ENCODE results near the gene ABHD2. TPM values are rescaled to one million over a fixed set of nuclear protein-coding genes. Genes with fewer than 3 reads are reported as not detected.
"Not testable (repeated sequence)": the region's sequence is repeated elsewhere in the genome, so short reads cannot be mapped to it uniquely, and the experiment has no call there.

The ABHD2 gene
- total RNA-seq, 2 experiments from 2014 or later, result 59.2 to 59.5 TPM

DNA sequence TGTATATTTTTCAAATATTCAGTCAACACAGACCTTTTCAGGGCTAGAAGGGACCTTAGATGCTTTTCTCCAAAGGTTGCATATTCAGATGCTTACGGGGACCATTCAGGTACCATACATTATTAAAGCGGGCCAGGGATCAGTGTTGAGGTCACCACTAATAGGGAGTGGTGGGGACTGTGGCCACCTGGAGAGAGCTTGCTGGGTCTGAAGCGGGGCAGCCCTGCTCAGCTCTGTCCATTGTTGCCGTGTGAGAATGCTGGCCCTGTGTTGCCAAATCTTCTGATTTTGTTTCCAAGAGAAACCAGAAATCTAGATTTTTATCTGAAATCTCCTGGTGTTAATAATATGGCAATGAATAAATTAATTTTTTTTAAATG, 23.7 kb downstream of the ABHD2 start:
- CTCF ChIA-PET, result interaction anchor here (0.6 to 1.6 kb wide), 2 partner anchors 54 to 163 kb away, joined by 5 read pairs; no protein-coding TSS in a partner anchor
- POLR2A ChIA-PET, result no interaction called here

DNA sequence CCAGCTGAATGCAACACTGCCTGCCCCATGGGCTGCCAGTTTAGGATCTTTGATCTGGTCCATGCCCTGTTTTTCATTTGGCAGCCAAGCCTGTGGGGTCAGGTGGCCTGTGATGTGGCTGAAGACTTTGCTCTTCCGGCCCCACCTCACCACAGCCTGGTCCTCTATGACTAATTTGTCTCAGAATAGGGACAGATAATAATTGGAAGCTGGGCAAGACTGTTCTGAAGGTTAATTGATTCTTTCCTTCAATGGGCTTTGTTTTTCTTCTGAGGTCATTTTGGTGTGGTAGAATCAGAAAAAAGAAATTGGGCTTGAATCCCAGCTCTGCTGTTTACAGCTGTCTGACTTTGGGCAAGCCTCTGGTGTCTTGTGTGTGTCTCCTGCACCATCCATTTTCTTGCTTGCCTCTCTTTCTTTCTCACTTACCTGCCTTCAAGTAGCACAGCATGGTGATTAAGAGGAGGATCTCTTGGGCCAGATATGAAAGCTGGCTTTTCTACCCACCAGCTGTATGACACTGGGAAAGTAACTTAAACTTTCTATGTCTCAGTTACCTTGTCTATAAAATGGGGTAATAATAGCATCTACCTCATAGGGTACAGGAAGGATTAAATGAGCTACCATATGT, 24.2 kb downstream of the ABHD2 start:
- POLR2A ChIA-PET, result no interaction called here
- CTCF ChIA-PET, result interaction anchor here (1.6 kb wide), 1 partner anchor 54 kb away, joined by 5 read pairs; no protein-coding TSS in a partner anchor

DNA sequence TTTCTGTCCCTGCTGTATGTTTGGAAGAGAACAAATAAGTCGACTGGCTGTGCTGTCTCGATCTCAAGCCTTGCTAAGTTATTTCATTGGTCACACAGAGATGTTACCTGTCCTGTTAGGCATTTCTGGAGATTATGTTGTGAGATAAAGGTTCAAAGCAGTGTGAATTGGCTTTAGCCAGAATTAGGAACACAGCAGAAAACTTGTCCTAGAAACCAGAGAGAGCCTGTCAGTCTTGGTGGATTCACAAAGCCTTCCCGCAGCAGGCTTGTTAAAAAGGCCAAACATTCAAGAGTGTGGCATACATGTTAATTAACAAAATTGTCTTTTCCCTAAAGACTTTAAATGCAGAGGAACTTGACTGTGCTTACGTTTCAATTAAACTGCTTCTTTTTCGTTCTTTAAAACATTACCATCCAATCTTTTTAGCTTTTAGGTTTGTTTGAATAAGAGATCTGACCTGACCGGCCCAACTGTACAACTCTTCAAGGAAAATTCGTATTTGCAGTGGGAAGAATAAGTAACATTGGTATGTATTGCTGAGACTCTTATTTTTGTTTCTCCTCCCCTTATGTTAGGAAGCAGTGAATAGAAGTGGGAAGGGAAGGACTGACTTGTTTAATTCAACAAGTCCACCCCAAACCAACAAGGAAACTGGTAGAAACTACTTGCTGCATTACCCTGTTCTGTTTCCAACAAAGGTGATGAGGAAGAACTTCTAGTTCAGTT, 25.2 kb downstream of the ABHD2 start:
- POLR2A ChIA-PET, result no interaction called here

DNA sequence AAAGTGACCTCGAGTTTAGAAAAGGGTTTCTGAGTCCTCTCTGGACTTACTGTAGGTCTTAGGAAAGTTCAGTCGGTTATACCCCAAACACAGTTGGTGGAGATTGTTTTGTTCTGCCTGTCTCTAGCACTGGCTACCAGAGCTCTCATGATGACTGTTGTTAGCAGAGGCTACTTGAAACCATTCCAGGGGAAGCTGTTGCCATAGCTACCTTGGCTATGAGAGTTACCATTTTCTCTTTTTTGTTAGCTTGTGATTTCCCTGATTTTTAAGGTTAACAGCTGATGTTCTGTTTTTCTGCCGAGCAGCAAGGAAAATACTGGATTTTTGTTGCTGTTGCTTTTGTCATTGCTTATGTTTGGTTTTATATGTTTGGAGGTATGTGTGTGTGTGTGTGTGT, 26.7 kb downstream of the ABHD2 start:
- CTCF ChIA-PET, result interaction anchor here (0.6 to 1.4 kb wide), 2 partner anchors 14 to 81 kb away, joined by 4 to 6 read pairs; no protein-coding TSS in a partner anchor

More for the DNA sequence above, 25.2 kb downstream of the ABHD2 start:
- CTCF ChIA-PET, result interaction anchor here (0.6 to 1.6 kb wide), 2 partner anchors 23 to 55 kb away, joined by 3 to 5 read pairs; no protein-coding TSS in a partner anchor

DNA sequence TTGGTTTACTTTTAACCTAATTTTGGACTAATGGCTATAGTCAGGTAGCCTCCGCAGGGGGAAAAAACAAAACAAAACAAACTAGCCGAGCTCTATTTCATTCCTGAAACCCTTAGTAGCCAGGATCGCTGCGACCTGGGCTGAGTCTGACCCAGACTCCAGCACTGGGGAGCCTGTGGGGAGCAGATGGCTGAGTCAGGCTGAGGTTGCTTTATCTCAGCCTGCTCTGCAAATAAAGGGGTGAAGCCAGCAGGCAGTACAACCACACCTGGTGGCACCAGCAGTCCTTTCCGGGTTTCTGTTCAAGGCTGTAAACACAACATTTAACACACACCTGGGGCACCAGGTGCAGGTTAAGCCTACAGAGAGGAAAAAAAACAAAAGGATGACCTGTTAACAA, 27.3 kb downstream of the ABHD2 start:
- CTCF ChIA-PET, result interaction anchor here (0.6 to 1.4 kb wide), 2 partner anchors 14 to 770 kb away, joined by 3 to 6 read pairs; no protein-coding TSS in a partner anchor
- POLR2A ChIA-PET, result no interaction called here

More for the DNA sequence above, 26.7 kb downstream of the ABHD2 start:
- POLR2A ChIA-PET, result no interaction called here

DNA sequence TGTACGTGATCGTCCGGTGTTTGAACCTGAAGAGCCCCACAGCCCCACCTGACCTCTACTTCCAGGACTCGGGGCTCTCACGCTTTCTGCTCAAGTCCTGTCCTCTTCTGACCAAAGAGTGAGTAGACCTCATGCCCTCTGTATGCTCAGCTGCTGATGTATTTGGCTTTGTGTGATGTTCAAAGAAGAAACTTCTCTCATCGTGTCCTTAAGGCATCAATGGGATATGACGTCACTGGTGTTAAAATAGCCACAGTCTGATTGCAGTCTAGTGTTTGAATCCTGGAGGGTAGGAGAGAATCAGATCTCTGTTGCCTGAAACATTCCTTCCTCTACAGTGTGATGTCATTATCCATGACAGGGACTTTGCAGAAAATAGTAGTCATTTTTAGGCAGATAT, 28.1 kb downstream of the ABHD2 start:
- POLR2A ChIA-PET, result interaction anchor here (0.5 kb wide), 1 partner anchor 169 kb away, joined by 3 read pairs; no protein-coding TSS in a partner anchor
- CTCF ChIA-PET, result interaction anchor here (1.2 kb wide), 1 partner anchor 90 kb away, joined by 3 read pairs; no protein-coding TSS in a partner anchor

DNA sequence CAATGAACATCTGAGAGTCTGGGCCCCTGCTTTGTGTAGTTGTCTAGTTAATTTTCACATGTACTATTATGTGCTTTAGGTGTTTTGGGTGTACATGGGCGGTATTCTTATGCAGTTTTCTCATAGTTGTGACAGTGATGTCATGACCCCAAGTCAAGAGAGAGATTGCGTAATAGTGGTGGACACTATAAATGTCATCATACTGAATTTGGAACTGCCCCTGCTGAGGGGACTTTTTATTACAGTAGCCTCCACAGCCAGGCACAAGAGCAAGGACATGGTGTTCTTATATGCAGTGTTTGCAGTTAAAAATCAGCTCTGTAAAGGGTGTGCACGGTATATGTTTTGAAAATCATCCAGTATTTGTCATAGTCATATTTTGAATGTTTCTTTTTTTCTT, 29.5 kb downstream of the ABHD2 start:
- ChIA-PET CTCF (no interaction called here), POLR2A (no interaction called here)

DNA sequence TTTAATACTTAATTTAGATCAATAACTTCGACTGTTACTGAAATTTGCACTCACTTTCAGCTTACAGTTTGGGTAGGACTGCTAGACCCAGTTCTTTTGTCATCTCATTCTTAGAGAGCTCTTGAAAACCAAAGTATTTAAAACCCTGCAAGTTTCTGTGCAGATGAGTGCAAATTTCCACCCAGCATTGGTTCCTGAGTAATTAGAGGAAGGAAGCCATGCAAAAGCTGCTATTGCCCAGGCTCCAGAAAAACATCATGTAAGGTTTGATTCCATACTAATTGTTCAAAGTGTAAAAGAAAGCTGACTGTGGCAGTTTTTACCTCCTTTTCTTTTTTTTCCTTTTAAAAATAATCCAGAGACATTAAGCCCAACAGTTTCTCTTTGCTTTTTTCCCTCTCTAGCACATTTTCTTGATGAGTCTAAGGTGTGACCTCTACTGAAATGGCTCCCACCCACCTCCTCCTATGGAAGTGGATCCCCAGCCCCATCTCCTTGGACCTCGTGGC, 30.3 kb downstream of the ABHD2 start:
- POLR2A ChIA-PET, result interaction anchor here (0.5 kb wide), 1 partner anchor 23 kb away, joined by 5 read pairs; no protein-coding TSS in a partner anchor
- CTCF ChIA-PET, result interaction anchor here (0.6 kb wide), 1 partner anchor 105 kb away, joined by 3 read pairs; no protein-coding TSS in a partner anchor

DNA sequence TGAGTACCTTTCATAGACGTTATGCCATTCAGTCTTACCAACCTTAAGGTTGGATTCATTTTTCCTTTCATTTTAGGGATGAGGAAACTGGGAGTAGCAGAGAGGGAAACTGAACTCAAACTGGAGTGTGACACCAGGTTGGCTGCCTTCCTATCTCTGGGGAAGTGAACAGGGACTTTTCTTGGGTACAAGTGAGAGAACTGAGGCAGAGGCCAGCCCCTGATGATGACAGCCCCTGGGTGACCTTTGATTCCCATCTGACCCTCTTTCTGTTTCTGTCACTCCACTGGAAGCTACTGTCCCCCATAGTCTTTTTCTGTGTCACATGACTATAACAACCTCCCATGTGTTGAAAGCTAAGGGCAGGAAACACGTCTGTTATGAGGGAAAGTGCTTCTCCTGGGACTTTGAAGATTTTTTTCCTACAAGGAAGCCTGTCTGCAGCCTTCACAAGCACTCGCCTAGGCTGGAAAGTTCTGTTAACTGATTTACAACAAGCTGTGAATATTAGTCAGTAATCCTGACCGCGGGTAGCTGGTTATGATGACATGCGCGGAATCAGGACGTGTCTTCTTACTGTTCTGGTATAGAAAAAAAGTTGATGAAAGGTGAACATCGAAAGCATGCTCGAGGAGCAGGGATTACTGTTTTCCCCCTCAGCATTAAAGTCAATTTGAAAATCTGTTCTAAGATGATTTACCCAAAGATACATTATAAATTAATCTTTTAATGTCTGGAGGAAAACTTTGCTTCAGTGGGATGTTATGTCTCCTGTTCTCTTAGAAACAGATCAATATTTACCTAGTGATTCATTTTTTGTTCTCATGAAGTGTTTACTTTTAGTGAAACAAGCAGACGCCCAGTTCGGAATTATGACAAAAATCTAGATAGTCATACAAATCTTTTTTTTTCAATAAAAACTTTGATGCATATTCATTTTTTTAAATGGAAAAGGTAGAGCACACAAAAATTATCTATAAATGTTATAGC, 31.5 kb downstream of the ABHD2 start:
- POLR2A ChIA-PET, result no interaction called here
- CTCF ChIA-PET, result interaction anchor here (0.6 kb wide), 1 partner anchor 44 kb away, joined by 3 read pairs; no protein-coding TSS in a partner anchor

DNA sequence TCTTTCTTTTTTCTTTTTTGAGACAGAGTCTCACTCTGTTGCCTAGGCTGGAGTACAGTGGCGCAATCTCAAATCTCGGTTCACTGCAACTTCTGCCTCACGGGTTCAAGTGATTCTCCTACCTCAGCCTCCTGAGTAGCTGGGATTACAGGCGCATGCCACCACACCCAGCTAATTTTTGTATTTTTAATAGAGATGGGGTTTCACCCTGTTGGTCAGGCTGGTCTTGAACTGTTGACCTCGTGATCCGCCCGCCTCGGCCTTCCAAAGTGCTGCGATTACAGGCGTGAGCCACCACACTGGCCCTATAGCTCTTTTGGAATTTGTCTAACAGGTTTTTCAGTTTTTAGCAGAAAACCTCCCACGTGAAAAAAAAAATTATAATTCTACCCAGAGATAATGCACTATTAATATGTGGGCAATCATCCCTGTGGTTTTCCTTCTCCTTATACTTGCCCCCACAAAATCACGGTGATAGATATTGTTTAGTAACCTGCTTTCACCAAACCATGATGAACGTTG, 32.3 kb downstream of the ABHD2 start:
- CTCF ChIA-PET, result interaction anchor here (0.6 kb wide), 1 partner anchor 44 kb away, joined by 3 read pairs; no protein-coding TSS in a partner anchor
- POLR2A ChIA-PET, result not testable (repeated sequence)

DNA sequence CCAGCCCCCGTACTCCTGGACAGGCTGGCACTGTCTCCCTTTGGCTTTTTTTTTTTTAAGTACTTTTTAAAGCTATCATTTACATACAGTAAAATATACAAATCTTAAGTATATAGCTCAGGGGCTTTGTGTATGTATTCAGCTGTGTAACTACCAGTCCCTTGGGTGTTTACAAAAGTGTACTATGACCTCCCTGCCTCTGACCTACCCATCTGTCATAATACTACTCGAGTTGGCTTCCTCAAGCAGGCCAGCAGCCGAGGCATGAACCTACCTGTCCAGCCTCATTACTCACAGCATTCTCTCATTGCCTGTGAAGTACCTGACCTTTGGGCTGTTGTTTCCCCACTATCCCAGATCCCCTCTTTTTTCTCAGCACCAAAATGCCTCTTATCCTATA, 33.2 kb downstream of the ABHD2 start:
- CTCF ChIA-PET, result no interaction called here
- POLR2A ChIA-PET, result no interaction called here

DNA sequence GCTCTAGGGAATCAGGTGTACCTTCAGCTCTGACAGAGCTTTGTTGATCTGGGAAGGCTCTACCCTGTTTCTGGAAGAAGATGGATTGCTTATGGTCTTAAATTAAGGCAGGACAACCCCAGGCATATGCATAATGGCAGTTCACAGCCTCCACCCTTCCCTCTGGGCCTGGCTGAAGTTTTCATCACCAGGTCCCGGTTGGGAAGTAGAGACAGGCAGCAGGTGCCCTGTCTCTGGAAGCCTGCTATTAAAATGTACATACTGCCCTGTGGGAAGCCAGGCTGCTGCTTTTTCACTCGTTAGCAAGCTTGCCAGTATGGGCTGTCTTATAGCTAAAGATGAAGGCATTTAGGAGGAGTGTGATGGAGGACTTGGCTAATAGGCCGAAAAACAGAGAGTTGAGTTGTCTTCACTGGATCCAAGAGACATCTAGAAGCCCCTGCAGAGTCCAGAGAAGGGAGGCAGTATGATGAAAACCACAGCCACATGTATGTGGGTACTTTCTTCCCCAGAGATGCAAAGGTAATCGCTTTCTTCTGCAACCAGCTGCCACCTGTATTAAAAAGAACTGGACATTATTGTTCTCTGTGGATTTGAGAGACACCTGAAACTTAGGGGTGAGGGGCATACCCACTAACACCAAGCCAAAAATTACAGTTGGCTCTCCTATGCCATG, 34.4 kb downstream of the ABHD2 start:
- ChIA-PET POLR2A (no interaction called here), CTCF (no interaction called here)

DNA sequence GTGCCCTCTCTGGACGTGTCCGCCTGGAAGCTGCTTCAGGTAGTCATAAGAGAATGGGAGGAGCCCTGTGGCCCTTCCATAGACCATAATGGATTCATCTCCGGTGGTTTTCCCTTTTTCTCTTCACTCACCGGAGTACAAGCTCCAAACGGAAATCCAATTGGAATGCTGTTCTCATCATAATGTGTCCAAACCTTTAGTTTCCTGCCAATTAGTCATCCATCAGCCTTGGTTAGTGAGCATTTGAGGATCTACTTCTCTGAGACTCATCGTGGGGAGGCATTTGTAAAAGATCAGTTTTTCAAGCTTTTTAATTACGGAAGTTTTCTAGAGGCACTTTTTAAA, 34.9 kb downstream of the ABHD2 start:
- POLR2A ChIA-PET, result no interaction called here
- CTCF ChIA-PET, result no interaction called here

DNA sequence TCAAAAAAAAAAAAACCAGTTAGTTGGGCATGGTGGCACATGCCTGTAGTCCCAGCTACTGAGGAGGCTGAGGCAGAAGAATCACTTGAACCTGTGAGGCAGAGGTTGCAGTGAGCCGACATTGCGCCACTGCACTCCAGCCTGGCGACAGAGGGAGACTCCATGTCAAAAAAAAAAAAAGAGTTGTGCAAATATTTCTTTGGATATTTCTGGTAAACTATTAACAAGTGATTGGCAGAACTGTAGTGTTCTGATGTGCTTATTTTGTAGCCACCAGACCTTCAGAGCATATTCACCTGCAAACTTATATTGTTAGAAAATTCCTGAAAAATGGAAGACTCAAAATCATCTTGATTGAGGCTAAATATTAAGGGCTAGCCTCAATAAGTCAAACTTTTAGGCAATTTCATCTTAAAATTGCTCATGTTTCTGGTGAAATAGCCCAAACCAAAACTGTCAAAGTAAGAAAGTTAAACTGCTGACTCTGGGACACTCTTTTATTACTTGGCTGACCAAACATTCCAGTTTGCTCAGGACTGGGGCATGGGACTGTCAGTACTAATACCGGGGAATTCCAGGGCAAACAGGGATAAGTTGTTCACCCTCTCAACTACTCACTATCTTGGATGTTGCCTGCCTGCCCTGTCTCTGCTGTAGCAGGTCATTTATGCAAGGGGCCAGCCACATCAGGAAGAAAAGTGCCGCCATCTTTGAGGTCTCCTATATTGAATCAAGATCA, 37.0 kb downstream of the ABHD2 start:
- POLR2A ChIA-PET, result interaction anchor here (0.7 kb wide), 1 partner anchor 34 kb away, joined by 3 read pairs; no protein-coding TSS in a partner anchor
- CTCF ChIA-PET, result no interaction called here

DNA sequence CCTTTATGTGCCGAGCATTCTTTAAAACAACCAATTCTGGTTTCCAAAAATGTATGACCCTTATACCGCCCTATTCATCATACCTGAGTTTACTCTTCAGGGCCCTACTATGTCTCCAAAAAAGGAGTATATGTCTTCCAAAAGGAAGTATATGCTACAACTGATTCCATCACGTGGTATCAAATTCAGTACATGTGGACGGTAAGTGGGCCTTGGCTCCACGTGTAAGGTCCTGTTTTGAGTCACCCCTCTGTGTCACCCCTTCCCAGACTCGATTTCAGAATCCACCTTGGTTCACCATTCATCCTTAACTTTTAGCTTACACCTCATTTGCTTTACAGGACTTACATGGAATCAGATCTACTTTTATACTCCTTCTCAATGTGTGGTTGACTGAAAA, 37.8 kb downstream of the ABHD2 start:
- CTCF ChIA-PET, result interaction anchor here (1.0 to 1.8 kb wide), 2 partner anchors 52 to 69 kb away, joined by 3 to 4 read pairs; no protein-coding TSS in a partner anchor
- POLR2A ChIA-PET, result no interaction called here

DNA sequence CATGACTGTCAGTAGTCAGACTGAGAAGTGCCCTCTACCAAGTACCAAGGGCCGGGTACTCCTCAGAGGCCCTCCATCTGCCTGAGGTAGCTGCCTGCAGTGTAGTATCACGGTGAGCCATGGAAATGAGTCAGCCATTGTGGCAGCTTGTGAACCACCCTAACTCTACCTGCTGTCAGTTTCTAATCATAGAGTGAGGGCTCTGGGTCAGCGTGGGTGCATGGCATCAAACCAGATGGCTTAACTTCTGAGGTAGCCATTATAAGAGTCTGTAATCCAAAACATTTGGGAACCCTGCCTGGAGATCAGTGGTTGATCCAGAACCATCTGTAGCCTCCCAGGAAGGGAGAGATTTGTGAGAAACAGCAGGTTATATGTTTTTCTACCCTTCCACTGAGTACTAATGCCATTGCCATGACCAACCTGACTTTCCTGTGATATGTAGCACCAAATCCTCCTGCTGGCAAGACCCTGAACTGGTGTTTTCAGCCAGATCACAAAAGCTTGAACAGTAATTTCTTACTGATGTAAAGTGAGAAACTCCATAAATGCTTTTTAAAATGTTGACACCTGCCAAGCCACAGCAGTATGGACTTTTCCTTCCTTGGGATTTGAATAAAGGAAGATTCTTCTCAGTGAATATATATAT, 38.9 kb downstream of the ABHD2 start:
- CTCF ChIA-PET, result interaction anchor here (1.0 to 1.8 kb wide), 2 partner anchors 70 to 80 kb away, joined by 3 to 4 read pairs; no protein-coding TSS in a partner anchor
- POLR2A ChIA-PET, result no interaction called here

All from activated CD8-positive, alpha-beta memory T cell treated with anti-CD3 and anti-CD28 coated beads for 36 hours (primary cell).